ENCODE measurements around the gene IRF1. TPM values are rescaled to one million over a fixed set of nuclear protein-coding genes. Genes with fewer than 3 reads are reported as not detected.

IRF1 gene
- total and polyA plus RNA-seq, 2 of the 4 experiments (the other 2 are of a cell fraction), result 11.1 to 18.9 TPM

GRCh38 chr5:132481596-132482211 lies 8.9 kb downstream of the IRF1 start:
- Histone ChIP-seq H3K9me1 (ENCODE audit: insufficient read depth, low read length) (peaks cover 27% of the 10 kb centered on the region), H2BK120ac (ENCODE audit: low read depth, low read length) (no peak overlapping the region), H4K5ac (ENCODE audit: low read depth, low read length) (no peak overlapping the region), H4K8ac (ENCODE audit: low read depth in 2 of 2, low read length in 2 of 2) (no peak overlapping the region), H3K18ac (ENCODE audit: low read depth, low read length) (no peak overlapping the region), H2BK5ac (ENCODE audit: low read depth, low read length, poor library complexity, severe bottlenecking) (no peak overlapping the region), H3K79me1 (ENCODE audit: low read depth in 1 of 2, low read length in 2 of 2) (peaks cover 8 to 38% of the 10 kb centered on the region in 2 experiments), H3K56ac (ENCODE audit: extremely low read depth, insufficient read depth, low read length) (no peak overlapping the region), H3K9me3 (ENCODE audit: control insufficient read depth, insufficient read depth, low read length) (no peaks in the 10 kb centered on the region), H2AK5ac (ENCODE audit: low read depth, low read length) (no peak overlapping the region), H3K4me2 (ENCODE audit: low read depth, low read length) (no peak overlapping the region), H3K36me3 (ENCODE audit: control insufficient read depth, insufficient read depth, low read length) (peaks cover 38% of the 10 kb centered on the region), H3K14ac (replicated peaks; ENCODE audit: low read depth, low read length) (no peak overlapping the region), H4K20me1 (ENCODE audit: insufficient read depth, low read length) (peaks cover 8% of the 10 kb centered on the region; the same call in 1 of the 2 replicates), H3K4me3 (ENCODE audit: insufficient read depth, low read depth, low read length) (no peak overlapping the region), H2BK20ac (ENCODE audit: low read depth, low read length) (no peak overlapping the region), H3K4ac (ENCODE audit: low read depth, low read length) (no peak overlapping the region), H2AFZ (replicated peaks; ENCODE audit: low read length, poor library complexity) (no peak overlapping the region), H3K27ac (ENCODE audit: insufficient read depth, low read length) (no peak overlapping the region), H3K27me3 (ENCODE audit: control insufficient read depth, insufficient read depth, low read length) (no peaks in the 10 kb centered on the region), H3K9ac (ENCODE audit: low read depth, low read length) (no peak overlapping the region), H2AK9ac (replicated peaks; ENCODE audit: low read depth, low read length, poor library complexity) (no peak overlapping the region), H4K91ac (ENCODE audit: insufficient read depth, low read depth, low read length) (no peak overlapping the region), H2BK15ac (ENCODE audit: low read depth, low read length) (no peak overlapping the region), H3K23ac (ENCODE audit: low read depth, low read length) (no peak overlapping the region), H3K4me1 (ENCODE audit: control insufficient read depth, insufficient read depth, low read length) (no peaks in the 10 kb centered on the region)
- TF ChIP-seq ELK1 (IDR thresholded peaks at IDR 0.05; ENCODE audit: borderline replicate concordance, low read depth, low read length) (no peak), MXI1 (IDR thresholded peaks at IDR 0.05; ENCODE audit: borderline replicate concordance, low read depth, low read length) (no peak), POLR2A (IDR thresholded peaks at IDR 0.05; ENCODE audit: low read depth, low read length) (0 out of 2 replicates have a peak, but pooled peaks have one; percentile 21), RCOR1 (IDR thresholded peaks at IDR 0.05; ENCODE audit: insufficient replicate concordance, low read length) (no peak), NFE2L2 (IDR thresholded peaks at IDR 0.05; ENCODE audit: low read depth, low read length) (no peak)
- intact Hi-C loops (cut with micrococcal nuclease), result no loop called here
- BruUV-seq (replicated peaks), result no TSS peak
- ChIA-PET CTCF (interaction anchor here (0.6 kb wide), 1 partner anchor 292 kb away, joined by 3 read pairs; no protein-coding TSS in a partner anchor), POLR2A (ENCODE audit: unreplicated experiment) (no interaction called here)
- no peak for ATAC-seq (ENCODE audit: low read depth)
- no peak for DNase-seq
- dilution Hi-C loops (cut with HindIII; ENCODE audit: low sequenced_read_pairs, unreplicated experiment), result no loop called here
- WGBS, 2 experiments (ENCODE audit: extremely low coverage in 2 of 2, insufficient read length in 1 of 2), result 100% methylated on average over 1 of the region's 5 CpGs; no CpG with 5 or more reads in 1 of the 2 experiments
- in situ Hi-C loops (cut with MboI; ENCODE audit: low sequenced_read_pairs), result loop anchor here (25.0 kb wide), 1 partner anchor 394 kb away; no protein-coding TSS in a partner anchor
